H9 (cell line): ENCODE results near the gene RIPK1. TPM values are rescaled to one million over a fixed set of nuclear protein-coding genes. Genes with fewer than 3 reads are reported as not detected.
A peak's percentile ranks its signal among the peaks of the same experiment; 100 is the strongest.

ENCODE experiments used
- DNase-seq: peaks from one replicate; pipeline ENCODE4 v3.0.0-alpha.2; 2017
- H2AFZ ChIP-seq: one replicate; pipeline ENCODE4 v1.6.1; 2013; ENCODE audit warnings: mild to moderate bottlenecking, low read length, control low read depth, moderate library complexity
- H2AK5ac ChIP-seq: 2 replicates; pipeline ENCODE4 v1.6.1; 2013; ENCODE audit warnings: low read length, control low read depth, mixed read lengths; ENCODE audit not compliant: insufficient read length
- H2BK120ac ChIP-seq: one replicate; pipeline ENCODE4 v1.6.1; 2013; ENCODE audit warnings: low read depth, mild to moderate bottlenecking, low read length, control low read depth, inconsistent platforms; ENCODE audit not compliant: poor library complexity, severe bottlenecking
- H2BK12ac ChIP-seq: 2 replicates; pipeline ENCODE4 v1.6.1; 2013; ENCODE audit warnings: low read length, control low read depth, mixed read lengths, low read depth; ENCODE audit not compliant: insufficient read length
- H2BK15ac ChIP-seq: 2 replicates; pipeline ENCODE4 v1.6.1; 2013; ENCODE audit warnings: low read depth, low read length, control low read depth
- H2BK20ac ChIP-seq: one replicate; pipeline ENCODE4 v1.6.1; 2013; ENCODE audit warnings: low read depth, mild to moderate bottlenecking, low read length, control low read depth, inconsistent platforms; ENCODE audit not compliant: poor library complexity, severe bottlenecking
- H2BK5ac ChIP-seq: 2 replicates; pipeline ENCODE4 v1.6.1; 2013; ENCODE audit warnings: low read length, control low read depth, mixed read lengths; ENCODE audit not compliant: insufficient read length
- H3K14ac ChIP-seq: 2 replicates; pipeline ENCODE4 v1.6.1; 2013; ENCODE audit warnings: low read length, control low read depth; ENCODE audit not compliant: insufficient read depth
- H3K18ac ChIP-seq: 2 replicates; pipeline ENCODE4 v1.6.1; 2013; ENCODE audit warnings: low read depth, mild to moderate bottlenecking, mixed read lengths, low read length, control low read depth; ENCODE audit not compliant: insufficient read length
- H3K23ac ChIP-seq: 2 replicates; pipeline ENCODE4 v1.6.1; 2013; ENCODE audit warnings: low read length, control low read depth, mixed read lengths, low read depth; ENCODE audit not compliant: insufficient read length
- H3K23me2 ChIP-seq: 2 replicates; pipeline ENCODE4 v1.6.1; 2013; ENCODE audit warnings: low read depth, mild to moderate bottlenecking, mixed read lengths, low read length, control low read depth; ENCODE audit not compliant: insufficient read length, poor library complexity, severe bottlenecking
- H3K27ac ChIP-seq: 2 replicates; pipeline ENCODE4 v1.5.1; 2013; ENCODE audit warnings: low read length, control low read depth, mixed read lengths, low read depth; ENCODE audit not compliant: insufficient read length
- H3K27me3 ChIP-seq: 2 replicates; pipeline ENCODE4 v1.6.1; 2013; ENCODE audit warnings: low read length, control low read depth, inconsistent platforms; ENCODE audit not compliant: insufficient read depth
- H3K4ac ChIP-seq: 2 replicates; pipeline ENCODE4 v1.6.1; 2013; ENCODE audit warnings: low read depth, mild to moderate bottlenecking, control low read depth, inconsistent platforms, low read length, moderate library complexity
- H3K4me1 ChIP-seq: 2 replicates; pipeline ENCODE4 v1.6.1; 2013; ENCODE audit warnings: low read length, control low read depth, inconsistent platforms; ENCODE audit not compliant: insufficient read depth
- H3K4me2 ChIP-seq: 2 replicates; pipeline ENCODE4 v1.6.1; 2013; ENCODE audit warnings: low read length, control low read depth, mixed read lengths; ENCODE audit not compliant: insufficient read length, insufficient read depth
- H3K56ac ChIP-seq: 2 replicates; pipeline ENCODE4 v1.6.1; 2013; ENCODE audit warnings: low read depth, mild to moderate bottlenecking, mixed read lengths, low read length, control low read depth; ENCODE audit not compliant: insufficient read length
- H3K79me1 ChIP-seq: 2 replicates; pipeline ENCODE4 v1.6.1; 2013; ENCODE audit warnings: low read depth, mild to moderate bottlenecking, moderate library complexity, low read length, control low read depth, inconsistent platforms; ENCODE audit not compliant: insufficient read depth, poor library complexity, severe bottlenecking
- H3K79me2 ChIP-seq: 2 replicates; pipeline ENCODE4 v1.6.1; 2013; ENCODE audit warnings: low read length, control low read depth, inconsistent platforms; ENCODE audit not compliant: insufficient read depth
- H3K9ac ChIP-seq: 2 replicates; pipeline ENCODE4 v1.6.1; 2013; ENCODE audit warnings: low read length, control low read depth, mixed read lengths; ENCODE audit not compliant: insufficient read length; ENCODE audit errors: extremely low read depth
- H3K9me3 ChIP-seq: one replicate; pipeline ENCODE4 v1.6.1; 2013; ENCODE audit warnings: low read depth, low read length, inconsistent platforms; ENCODE audit not compliant: control insufficient read depth
- H3T11ph ChIP-seq: one replicate; pipeline ENCODE4 v1.6.1; 2013; ENCODE audit warnings: mild to moderate bottlenecking, low read length, control low read depth, inconsistent platforms
- H4K20me1 ChIP-seq: one replicate; pipeline ENCODE4 v1.6.1; 2013; ENCODE audit not compliant: control insufficient read depth, insufficient read length, insufficient read depth
- H4K5ac ChIP-seq: 2 replicates; pipeline ENCODE4 v1.6.1; 2013; ENCODE audit warnings: low read depth, mild to moderate bottlenecking, mixed read lengths, low read length, control low read depth; ENCODE audit not compliant: insufficient read length
- H4K8ac ChIP-seq: replicated peaks from 2 replicates; pipeline ENCODE4 v1.6.1; 2013; ENCODE audit warnings: low read length, control low read depth, mixed read lengths, low read depth; ENCODE audit not compliant: insufficient read length
- H4K91ac ChIP-seq: 2 replicates; pipeline ENCODE4 v1.6.1; 2013; ENCODE audit warnings: low read depth, mild to moderate bottlenecking, moderate library complexity, mixed read lengths, low read length, control low read depth; ENCODE audit not compliant: insufficient read length
- H3K27ac Mint-ChIP-seq, 3 experiments: 2 replicates in 2 of 3; 3 replicates in 1 of 3; pipeline ENCODE4 v1.8.0; 2020 to 2021; ENCODE audit warnings: mixed read lengths in 3 of 3, mild to moderate bottlenecking in 1 of 3, moderate library complexity in 1 of 3
- H3K27me3 Mint-ChIP-seq: 2 replicates; pipeline ENCODE4 v1.8.0; 2021; ENCODE audit warnings: low read depth, mild to moderate bottlenecking, moderate library complexity, mixed read lengths
- H3K36me3 Mint-ChIP-seq, 3 experiments: 2 replicates in 2 of 3; 3 replicates in 1 of 3; pipeline ENCODE4 v1.8.0; 2020 to 2021; ENCODE audit warnings: low read depth in 3 of 3, mixed read lengths in 3 of 3; ENCODE audit not compliant: insufficient read depth in 1 of 3
- H3K4me1 Mint-ChIP-seq, 2 experiments: 2 replicates each; pipeline ENCODE4 v1.8.0; 2020; ENCODE audit warnings: mixed read lengths in 2 of 2
- H3K4me3 Mint-ChIP-seq, 2 experiments: 2 replicates in 1 of 2; 3 replicates in 1 of 2; pipeline ENCODE4 v1.8.0; 2020 to 2021; ENCODE audit warnings: mild to moderate bottlenecking in 2 of 2, mixed read lengths in 2 of 2, moderate library complexity in 1 of 2
- H3K9me3 Mint-ChIP-seq, 2 experiments: 2 replicates in 1 of 2; 3 replicates in 1 of 2; pipeline ENCODE4 v1.8.0; 2020; ENCODE audit warnings: mild to moderate bottlenecking in 2 of 2, mixed read lengths in 2 of 2, moderate library complexity in 1 of 2
- WGBS: extraction: QIAGEN DNeasy Blood & Tissue Kit; methylation state at CpG from one replicate; pipeline ENCODE4 v1.1.7; 2013; ENCODE audit warnings: missing lambda C conversion rate, low lambda C conversion rate, mixed read lengths; ENCODE audit not compliant: insufficient read length; ENCODE audit errors: extremely low coverage; 5-methylcytosine and 5-hydroxymethylcytosine counted together
- total RNA-seq: library from RNA; stranded (reverse); gene quantifications from 2 replicates; pipeline ENCODE4 v1.2.1, GENCODE V29; 2021
- TF ChIP-seq, protein P1 (sequence below): fragments of 200-600 bp; sonication (generic); conservative IDR thresholded peaks from 3 replicates; pipeline ENCODE4 v1.8.0; 2021; ENCODE audit warnings: antibody characterized with exemption, mild to moderate bottlenecking

The RIPK1 gene
- total RNA-seq, 1 experiment from 2014 or later = 24.6 TPM

GRCh38 chr6:3031857-3032640 lies 36.2 kb upstream of the RIPK1 start:
- Histone ChIP-seq H3K4me1 (no peaks in the 10 kb centered on the region), H4K91ac (no peak overlapping the region), H3K4me2 (no peak overlapping the region), H3K23ac (no peak overlapping the region), H3K4ac (no peak overlapping the region), H2BK15ac (no peak overlapping the region), H3K79me1 (no peaks in the 10 kb centered on the region), H3K14ac (no peak overlapping the region), H2AFZ (no peak overlapping the region), H3T11ph (no peak overlapping the region), H3K56ac (no peak overlapping the region), H2BK5ac (no peak overlapping the region), H4K5ac (no peak overlapping the region), H2BK20ac (no peak overlapping the region), H3K9ac (no peak overlapping the region), H3K79me2 (no peaks in the 10 kb centered on the region), H3K23me2 (no peaks in the 10 kb centered on the region), H3K27me3 (no peaks in the 10 kb centered on the region), H4K8ac (no peak overlapping the region), H3K9me3 (no peaks in the 10 kb centered on the region), H4K20me1 (no peaks in the 10 kb centered on the region), H2AK5ac (no peak overlapping the region), H3K27ac (no peak overlapping the region), H3K18ac (no peak overlapping the region), H2BK12ac (no peak overlapping the region), H2BK120ac (no peak overlapping the region)
- peaks cover 8 to 15% of the 10 kb centered on the region in 2 experiments for H3K9me3 Mint-ChIP-seq
- no peak for DNase-seq
- no peak overlapping the region for H3K4me3 Mint-ChIP-seq
- no CpG with 5 or more reads among the region's 15 CpGs for WGBS
- TF ChIP-seq, protein P1, sequence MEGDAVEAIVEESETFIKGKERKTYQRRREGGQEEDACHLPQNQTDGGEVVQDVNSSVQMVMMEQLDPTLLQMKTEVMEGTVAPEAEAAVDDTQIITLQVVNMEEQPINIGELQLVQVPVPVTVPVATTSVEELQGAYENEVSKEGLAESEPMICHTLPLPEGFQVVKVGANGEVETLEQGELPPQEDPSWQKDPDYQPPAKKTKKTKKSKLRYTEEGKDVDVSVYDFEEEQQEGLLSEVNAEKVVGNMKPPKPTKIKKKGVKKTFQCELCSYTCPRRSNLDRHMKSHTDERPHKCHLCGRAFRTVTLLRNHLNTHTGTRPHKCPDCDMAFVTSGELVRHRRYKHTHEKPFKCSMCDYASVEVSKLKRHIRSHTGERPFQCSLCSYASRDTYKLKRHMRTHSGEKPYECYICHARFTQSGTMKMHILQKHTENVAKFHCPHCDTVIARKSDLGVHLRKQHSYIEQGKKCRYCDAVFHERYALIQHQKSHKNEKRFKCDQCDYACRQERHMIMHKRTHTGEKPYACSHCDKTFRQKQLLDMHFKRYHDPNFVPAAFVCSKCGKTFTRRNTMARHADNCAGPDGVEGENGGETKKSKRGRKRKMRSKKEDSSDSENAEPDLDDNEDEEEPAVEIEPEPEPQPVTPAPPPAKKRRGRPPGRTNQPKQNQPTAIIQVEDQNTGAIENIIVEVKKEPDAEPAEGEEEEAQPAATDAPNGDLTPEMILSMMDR = peak; percentile 33; the same call in 2 of the 3 replicates
- peaks cover 16 to 25% of the 10 kb centered on the region in 2 experiments for H3K4me1 Mint-ChIP-seq
- H3K36me3 Mint-ChIP-seq = peaks cover 2 to 13% (median 4%) of the 10 kb centered on the region in 3 experiments
- H3K27me3 Mint-ChIP-seq = peaks cover 3% of the 10 kb centered on the region; the same call in 1 of the 2 replicates
- no peak overlapping the region; a peak in 1 of 7 replicates for H3K27ac Mint-ChIP-seq
